A549 (cell line): ENCODE results near the gene GIMAP8. TPM values are rescaled to one million over a fixed set of nuclear protein-coding genes. Genes with fewer than 3 reads are reported as not detected.

ENCODE experiments used
- ATAC-seq, 2 experiments: fragments of 200-7000 bp in 1 of 2; fragments of >200 bp in 1 of 2; cut with Nextera tagmentation in 1 of 2; cut with Tn5 transposase in 1 of 2; 3 replicates each; pipeline versions ENCODE4 v1.8.0 to v1.9.1; 2018 to 2020; ENCODE audit warnings: mild to moderate bottlenecking in 1 of 2, moderate library complexity in 1 of 2
- CTCF ChIA-PET: fragments of 300-600 bp; sonication (Branson Sonifier 250); formaldehyde crosslinking; extraction: SDS; loops from one replicate; lab custom pipeline; 2021; ENCODE audit warnings: antibody characterized with exemption, inconsistent platforms; lab: Yijun Ruan, JAX
- POLR2A ChIA-PET: fragments of 350-600 bp; formaldehyde crosslinking; extraction: SDS; loops from one replicate; lab custom pipeline; 2021; ENCODE audit warnings: antibody characterized with exemption, inconsistent platforms; lab: Yijun Ruan, JAX
- DNase-seq, 2 experiments: peaks; one replicate each; pipeline versions ENCODE4 v3.0.0 to v3.0.0-alpha.2; 2011 to 2016; ENCODE audit warnings: low read depth in 1 of 2, low spot score in 1 of 2
- FAIRE-seq: peaks from 2 replicates; lab custom pipeline; 2011; peaks lifted over from hg19 to GRCh38; lab: Jason Lieb, UNC
- H3K27ac ChIP-seq, 2 experiments: fragments of >200 bp; sonication (Bioruptor Twin); formaldehyde crosslinking; 3 replicates each; pipeline ENCODE4 v1.5.1; 2016 to 2017
- H3K4me1 ChIP-seq: fragments of >200 bp; sonication (Bioruptor Twin); formaldehyde crosslinking; 3 replicates; pipeline ENCODE4 v1.6.1; 2016
- H3K4me2 ChIP-seq: fragments of >200 bp; sonication (Bioruptor Twin); formaldehyde crosslinking; 3 replicates; pipeline ENCODE4 v1.6.1; 2016
- H3K4me3 ChIP-seq: fragments of >200 bp; sonication (Bioruptor Twin); formaldehyde crosslinking; 3 replicates; pipeline ENCODE4 v1.5.1; 2016
- H3K9me3 ChIP-seq: fragments of >200 bp; sonication (Bioruptor Twin); formaldehyde crosslinking; 3 replicates; pipeline ENCODE4 v1.6.1; 2016
- CHD2 ChIP-seq: fragments of 150-350 bp; IDR thresholded peaks from 2 replicates; pipeline ENCODE4 v1.6.1; 2014; ENCODE audit warnings: low read length; ENCODE audit not compliant: partially characterized antibody
- CHD4 ChIP-seq: fragments of 200-600 bp; sonication (generic); IDR thresholded peaks from 2 replicates; pipeline ENCODE4 v1.6.1; 2016; ENCODE audit warnings: antibody characterized with exemption, mild to moderate bottlenecking, borderline replicate concordance
- CTCF ChIP-seq: fragments of >200 bp; sonication (Bioruptor Twin); formaldehyde crosslinking; IDR thresholded peaks from 3 replicates; pipeline ENCODE4 v1.5.1; 2016
- EHMT2 ChIP-seq: fragments of 200-600 bp; sonication (generic); IDR thresholded peaks from 2 replicates; pipeline ENCODE4 v1.6.1; 2016; ENCODE audit warnings: antibody characterized with exemption, low read depth, mild to moderate bottlenecking, moderate library complexity
- ESRRA ChIP-seq: fragments of 150-350 bp; IDR thresholded peaks from 2 replicates; pipeline ENCODE4 v1.6.1; 2014; ENCODE audit warnings: mild to moderate bottlenecking, low read length, borderline replicate concordance
- FOSL2 ChIP-seq, 2 experiments: fragments of 450-650 bp in 1 of 2; fragments of >200 bp in 1 of 2; sonication (Bioruptor Twin) in 1 of 2; formaldehyde crosslinking; IDR thresholded peaks; 2 replicates each; pipeline versions ENCODE4 v1.5.0 to v1.6.1; 2016 to 2020; ENCODE audit warnings: mild to moderate bottlenecking in 1 of 2, moderate library complexity in 1 of 2
- HDAC2 ChIP-seq: fragments of 200-600 bp; sonication (generic); IDR thresholded peaks from 2 replicates; pipeline ENCODE4 v1.6.1; 2016
- HES2 ChIP-seq: fragments of >200 bp; sonication (Bioruptor Twin); formaldehyde crosslinking; IDR thresholded peaks from 2 replicates; pipeline ENCODE4 v1.6.1; 2016
- HMGXB4 ChIP-seq: fragments of 250-450 bp; sonication (Bioruptor Pico); IDR thresholded peaks from 2 replicates; pipeline ENCODE4 v1.5.0; 2021; ENCODE audit warnings: mild to moderate bottlenecking, moderate library complexity, borderline replicate concordance
- JUN ChIP-seq, 2 experiments: fragments of >200 bp; sonication (Bioruptor Twin); formaldehyde crosslinking; IDR thresholded peaks; 2 replicates in 1 of 2; 3 replicates in 1 of 2; pipeline ENCODE4 v1.6.1; 2016 to 2017
- KDM1A ChIP-seq: fragments of 200-600 bp; sonication (generic); IDR thresholded peaks from 2 replicates; pipeline ENCODE4 v1.6.1; 2016; ENCODE audit warnings: low read depth, mild to moderate bottlenecking
- MAZ ChIP-seq: fragments of 150-350 bp; IDR thresholded peaks from 2 replicates; pipeline ENCODE4 v1.6.1; 2014; ENCODE audit warnings: antibody characterized with exemption, low read depth, low read length, borderline replicate concordance
- MYC ChIP-seq: IDR thresholded peaks from 2 replicates; pipeline ENCODE4 v1.6.1; 2012; ENCODE audit warnings: mild to moderate bottlenecking, inconsistent platforms, low read length, improper control_type of control experiment, borderline replicate concordance
- POLR2A ChIP-seq: IDR thresholded peaks from 2 replicates; pipeline ENCODE4 v1.6.1; 2012; ENCODE audit warnings: mild to moderate bottlenecking, low read length
- RAD21 ChIP-seq, 2 experiments: fragments of >200 bp in 1 of 2; sonication (Bioruptor Twin) in 1 of 2; formaldehyde crosslinking in 1 of 2; IDR thresholded peaks in 1 of 2; conservative IDR thresholded peaks in 1 of 2; 2 replicates in 1 of 2; 3 replicates in 1 of 2; pipeline ENCODE4 v1.6.1; 2012 to 2018; ENCODE audit warnings: inconsistent platforms in 1 of 2
- RARB ChIP-seq: fragments of 250-450 bp; sonication (Bioruptor Pico); IDR thresholded peaks from 2 replicates; pipeline ENCODE4 v1.8.0; 2021; ENCODE audit warnings: mild to moderate bottlenecking, moderate library complexity
- RCOR1 ChIP-seq: fragments of 150-350 bp; IDR thresholded peaks from 2 replicates; pipeline ENCODE4 v1.6.1; 2014; ENCODE audit warnings: antibody characterized with exemption, low read length, low read depth
- SMC3 ChIP-seq: fragments of >200 bp; sonication (Bioruptor Twin); formaldehyde crosslinking; IDR thresholded peaks from 3 replicates; pipeline ENCODE4 v1.6.1; 2018; ENCODE audit warnings: inconsistent platforms
- ZNF302 ChIP-seq: fragments of 250-450 bp; sonication (Bioruptor Pico); IDR thresholded peaks from 2 replicates; pipeline ENCODE4 v1.9.0; 2021; ENCODE audit warnings: inconsistent platforms, mild to moderate bottlenecking, moderate library complexity
- WGBS: methylation state at CpG from one replicate; pipeline ENCODE4 v1.1.6; 2017; ENCODE audit errors: missing lambda C conversion rate; 5-methylcytosine and 5-hydroxymethylcytosine counted together
- polyA plus RNA-seq, 4 experiments: library from polyadenylated mRNA; depleted of rRNA in 3 of 4; stranded (reverse); fragments of >200 nt; fragmentation: RNase III in 1 of 4; extraction: RNeasy Plus Mini Kit Qiagen cat#74134 plus additional on column Dnase treatment in 1 of 4; gene quantifications; 2 replicates in 3 of 4; 3 replicates in 1 of 4; pipeline ENCODE4 v1.2.3, GENCODE V29; 2011 to 2017

GIMAP8 gene
- polyA plus RNA-seq, 2 of the 4 experiments (the other 2 are of a cell fraction): not detected

DNA sequence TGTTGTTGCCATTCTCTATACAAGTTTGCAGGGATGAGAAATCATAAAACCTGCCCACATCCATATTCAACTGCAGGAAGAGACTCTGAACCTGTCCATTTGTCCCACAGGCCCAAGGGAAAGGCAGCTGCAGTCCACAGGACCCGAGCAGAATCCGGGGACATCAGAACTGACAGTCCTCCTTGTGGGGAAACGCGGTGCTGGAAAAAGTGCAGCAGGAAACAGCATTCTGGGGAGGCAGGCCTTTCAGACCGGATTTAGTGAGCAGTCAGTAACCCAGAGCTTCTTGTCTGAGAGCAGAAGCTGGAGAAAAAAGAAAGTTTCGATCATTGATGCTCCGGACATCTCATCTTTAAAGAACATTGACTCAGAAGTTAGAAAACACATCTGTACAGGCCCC lies 23.5 kb downstream of the GIMAP8 start:
- 23% methylated on average over 7 of the region's 7 CpGs for WGBS

GRCh38 chr7:150476285-150476684 lies 25.9 kb downstream of the GIMAP8 start:
- POLR2A ChIA-PET: no interaction called here
- Histone ChIP-seq H3K4me1 (no peaks in the 10 kb centered on the region), H3K27ac (no peak overlapping the region), H3K4me2 (no peak overlapping the region), H3K4me3 (no peak overlapping the region), H3K9me3 (no peaks in the 10 kb centered on the region)
- WGBS: 74% methylated on average over 3 of the region's 3 CpGs
- DNase-seq (no peak), ATAC-seq (no peak), FAIRE-seq (no peak)
- no peak for TF ChIP-seq CTCF
- CTCF ChIA-PET: no interaction called here

More for the DNA sequence above, 23.5 kb downstream of the GIMAP8 start:
- H3K27ac ChIP-seq: no peak overlapping the region
- H3K9me3 ChIP-seq: no peaks in the 10 kb centered on the region
- DNase-seq: no peak
- no peak overlapping the region for H3K4me3 ChIP-seq
- no peaks in the 10 kb centered on the region for H3K4me1 ChIP-seq
- no peak overlapping the region for H3K4me2 ChIP-seq
- no peak for FAIRE-seq
- CTCF ChIA-PET: no interaction called here
- no peak for TF ChIP-seq HES2
- TF ChIP-seq, all 56 proteins: peak for 0
- no peak for ATAC-seq
- POLR2A ChIA-PET: no interaction called here

GRCh38 chr7:150476819-150477631 lies 26.6 kb downstream of the GIMAP8 start:
- ATAC-seq: no peak
- CTCF ChIA-PET: no interaction called here
- H3K27ac ChIP-seq: no peak overlapping the region

GRCh38 chr7:150479023-150479716 lies 28.7 kb downstream of the GIMAP8 start:
- H3K4me2 ChIP-seq: no peak overlapping the region
- ChIA-PET POLR2A (interaction anchor here (0.6 kb wide), 1 partner anchor 784 kb away, joined by 3 read pairs; no protein-coding TSS in a partner anchor), CTCF (no interaction called here)
- no peak overlapping the region for H3K4me3 ChIP-seq
- no peaks in the 10 kb centered on the region for H3K4me1 ChIP-seq
- H3K27ac ChIP-seq: no peak overlapping the region
- no peaks in the 10 kb centered on the region for H3K9me3 ChIP-seq
- 11% methylated on average over 3 of the region's 3 CpGs for WGBS
- DNase-seq (no peak), ATAC-seq (no peak), FAIRE-seq (no peak)
- TF ChIP-seq RAD21 (conservative IDR thresholded peaks at IDR 0.05 in 1 of 2, IDR thresholded peaks at IDR 0.05 in 1 of 2) (no peak), HES2 (no peak), RCOR1 (no peak), KDM1A (no peak), CHD2 (no peak), FOSL2 (IDR thresholded peaks at IDR 0.05) (no peak), FOSL2 (CRISPR knock-in tag; IDR thresholded peaks at IDR 0.05) (no peak), ESRRA (no peak), CHD4 (no peak), POLR2A (no peak), RARB (CRISPR knock-in tag) (no peak), JUN (IDR thresholded peaks at IDR 0.05) (no peak), SMC3 (no peak), MYC (no peak), HMGXB4 (CRISPR knock-in tag) (no peak)

More at GRCh38 chr7:150476819-150477631, 26.6 kb downstream of the GIMAP8 start:
- Histone ChIP-seq H3K4me1 (no peaks in the 10 kb centered on the region), H3K4me2 (no peak overlapping the region), H3K4me3 (no peak overlapping the region), H3K9me3 (no peaks in the 10 kb centered on the region)
- FAIRE-seq (no peak), DNase-seq (no peak)
- POLR2A ChIA-PET: no interaction called here
- TF ChIP-seq CTCF (no peak), MAZ (no peak), EHMT2 (no peak), CHD2 (no peak), ZNF302 (no peak), HDAC2 (no peak)
- 45% methylated on average over 25 of the region's 25 CpGs for WGBS
